SK-N-SH (cell line): Measurements from ENCODE around the gene OAF.

Source experiments
- EZH2phosphoT487 ChIP-seq: fragments of 200-600 bp; sonication (generic); IDR thresholded peaks from 2 replicates; pipeline ENCODE4 v1.6.1; 2017; ENCODE audit warnings: low read depth, mixed run types, mild to moderate bottlenecking, antibody characterized with exemption, moderate library complexity, borderline replicate concordance
- POLR2AphosphoS5 ChIP-seq: IDR thresholded peaks from 2 replicates; pipeline ENCODE4 v1.6.1; 2012; ENCODE audit warnings: low read depth, low read length
- RAD21 ChIP-seq: IDR thresholded peaks from 2 replicates; pipeline ENCODE4 v1.6.1; 2012; ENCODE audit warnings: mild to moderate bottlenecking, low read length
- RXRA ChIP-seq: IDR thresholded peaks from 2 replicates; pipeline ENCODE4 v1.4.0; 2012; ENCODE audit warnings: low read depth, mild to moderate bottlenecking, borderline replicate concordance
- TF ChIP-seq, protein P1 (sequence below): fragments of 200-600 bp; sonication (generic); IDR thresholded peaks from 2 replicates; pipeline ENCODE4 v1.6.1; 2017; ENCODE audit warnings: antibody characterized with exemption, mild to moderate bottlenecking, moderate library complexity
- TF ChIP-seq, protein P2 (sequence below): IDR thresholded peaks from 2 replicates; pipeline ENCODE4 v1.4.0; 2012; ENCODE audit warnings: low read depth, borderline replicate concordance

DNA sequence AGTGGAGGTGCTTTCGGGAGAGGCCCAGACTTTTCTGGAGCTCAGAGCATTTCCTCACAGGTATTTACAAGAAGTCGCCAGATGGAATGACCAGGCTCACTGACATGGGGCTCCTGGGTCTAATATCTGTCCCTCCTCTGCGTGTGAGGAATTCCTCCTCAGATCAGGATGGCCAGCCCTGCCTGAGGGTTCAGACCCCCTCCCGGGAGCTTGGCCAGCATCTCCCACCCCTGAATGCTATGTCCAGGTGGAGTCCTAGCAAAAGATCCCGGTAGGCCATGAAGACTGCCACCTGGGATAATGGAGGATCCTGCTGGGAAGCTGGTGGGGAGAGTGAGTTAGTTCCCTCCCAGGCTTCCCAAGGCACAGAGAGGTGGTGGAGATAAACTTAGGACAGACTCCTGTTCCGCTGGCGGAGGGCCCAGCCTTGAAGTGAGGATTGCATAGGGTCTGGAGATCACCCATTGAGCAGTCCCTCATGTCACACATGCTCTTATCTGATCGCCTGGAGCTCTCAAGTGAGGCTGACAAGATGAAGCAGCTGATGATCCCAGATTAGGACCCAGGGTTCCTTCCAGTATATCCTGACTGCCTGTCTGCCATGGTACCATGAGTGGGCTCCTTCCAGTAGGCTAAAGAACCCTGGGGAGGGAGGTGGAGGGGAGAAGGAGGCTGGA lies 5.7 kb downstream of the OAF start:
- TF ChIP-seq, protein P1, sequence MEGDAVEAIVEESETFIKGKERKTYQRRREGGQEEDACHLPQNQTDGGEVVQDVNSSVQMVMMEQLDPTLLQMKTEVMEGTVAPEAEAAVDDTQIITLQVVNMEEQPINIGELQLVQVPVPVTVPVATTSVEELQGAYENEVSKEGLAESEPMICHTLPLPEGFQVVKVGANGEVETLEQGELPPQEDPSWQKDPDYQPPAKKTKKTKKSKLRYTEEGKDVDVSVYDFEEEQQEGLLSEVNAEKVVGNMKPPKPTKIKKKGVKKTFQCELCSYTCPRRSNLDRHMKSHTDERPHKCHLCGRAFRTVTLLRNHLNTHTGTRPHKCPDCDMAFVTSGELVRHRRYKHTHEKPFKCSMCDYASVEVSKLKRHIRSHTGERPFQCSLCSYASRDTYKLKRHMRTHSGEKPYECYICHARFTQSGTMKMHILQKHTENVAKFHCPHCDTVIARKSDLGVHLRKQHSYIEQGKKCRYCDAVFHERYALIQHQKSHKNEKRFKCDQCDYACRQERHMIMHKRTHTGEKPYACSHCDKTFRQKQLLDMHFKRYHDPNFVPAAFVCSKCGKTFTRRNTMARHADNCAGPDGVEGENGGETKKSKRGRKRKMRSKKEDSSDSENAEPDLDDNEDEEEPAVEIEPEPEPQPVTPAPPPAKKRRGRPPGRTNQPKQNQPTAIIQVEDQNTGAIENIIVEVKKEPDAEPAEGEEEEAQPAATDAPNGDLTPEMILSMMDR = no peak
- TF ChIP-seq, protein P2, sequence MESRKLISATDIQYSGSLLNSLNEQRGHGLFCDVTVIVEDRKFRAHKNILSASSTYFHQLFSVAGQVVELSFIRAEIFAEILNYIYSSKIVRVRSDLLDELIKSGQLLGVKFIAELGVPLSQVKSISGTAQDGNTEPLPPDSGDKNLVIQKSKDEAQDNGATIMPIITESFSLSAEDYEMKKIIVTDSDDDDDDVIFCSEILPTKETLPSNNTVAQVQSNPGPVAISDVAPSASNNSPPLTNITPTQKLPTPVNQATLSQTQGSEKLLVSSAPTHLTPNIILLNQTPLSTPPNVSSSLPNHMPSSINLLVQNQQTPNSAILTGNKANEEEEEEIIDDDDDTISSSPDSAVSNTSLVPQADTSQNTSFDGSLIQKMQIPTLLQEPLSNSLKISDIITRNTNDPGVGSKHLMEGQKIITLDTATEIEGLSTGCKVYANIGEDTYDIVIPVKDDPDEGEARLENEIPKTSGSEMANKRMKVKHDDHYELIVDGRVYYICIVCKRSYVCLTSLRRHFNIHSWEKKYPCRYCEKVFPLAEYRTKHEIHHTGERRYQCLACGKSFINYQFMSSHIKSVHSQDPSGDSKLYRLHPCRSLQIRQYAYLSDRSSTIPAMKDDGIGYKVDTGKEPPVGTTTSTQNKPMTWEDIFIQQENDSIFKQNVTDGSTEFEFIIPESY = no peak
- no peak for TF ChIP-seq RAD21
- TF ChIP-seq EZH2phosphoT487 = no peak
- no peak for TF ChIP-seq POLR2AphosphoS5
- no peak for TF ChIP-seq RXRA
